SKM-1 treated with dmso at 0.1 percent for 144 hours (cell line): ENCODE data around the gene USP7.
A peak's percentile ranks its signal among the peaks of the same experiment; 100 is the strongest.
"Not testable (repeated sequence)": the region's sequence is repeated elsewhere in the genome, so short reads cannot be mapped to it uniquely, and the experiment has no call there.

Source experiments
- DNase-seq: peaks from one replicate; lab custom pipeline; 2025; ENCODE audit not compliant: unreplicated experiment; lab: John Stamatoyannopoulos, UW

The USP7 gene

GRCh38 chr16:8963821-8964441 lies at the start of gene USP7:
Gene USP7 (minus strand): TSS chr16:8963906. CDS start chr16:8963285, 621 bp downstream.
- DNase-seq: peak; percentile 86

- DNase-seq: no peak
These were observed 49.8 kb upstream of the USP7 start for GRCh38 chr16:9013508-9013864.

GRCh38 chr16:9012848-9013507 lies 49.3 kb upstream of the USP7 start:
- DNase-seq: no peak

- no peak for DNase-seq
These were observed 48.6 kb upstream of the USP7 start for GRCh38 chr16:9012330-9012729.

GRCh38 chr16:9008601-9009260 lies 45.0 kb upstream of the USP7 start:
- peak; percentile 67 for DNase-seq

GRCh38 chr16:9007177-9007794 lies 43.6 kb upstream of the USP7 start:
- DNase-seq: no peak

- DNase-seq: no peak
These were observed 40.5 kb upstream of the USP7 start for GRCh38 chr16:9004183-9004582.

GRCh38 chr16:9003763-9004162 lies 40.1 kb upstream of the USP7 start:
- no peak for DNase-seq

GRCh38 chr16:9003322-9003721 lies 39.6 kb upstream of the USP7 start:
- DNase-seq: no peak

- DNase-seq: no peak
These were observed 38.3 kb upstream of the USP7 start for GRCh38 chr16:9002042-9002441.

GRCh38 chr16:9000664-9001063 lies 37.0 kb upstream of the USP7 start:
- no peak for DNase-seq

GRCh38 chr16:8999800-9000199 lies 36.1 kb upstream of the USP7 start:
- no peak for DNase-seq

- no peak for DNase-seq
These were observed 34.4 kb upstream of the USP7 start for GRCh38 chr16:8998108-8998507.

GRCh38 chr16:8996891-8997290 lies 33.2 kb upstream of the USP7 start:
- no peak for DNase-seq

- DNase-seq: no peak
These were observed 26.7 kb upstream of the USP7 start for GRCh38 chr16:8990445-8990844.

GRCh38 chr16:8989099-8989878 lies 25.6 kb upstream of the USP7 start:
- no peak for DNase-seq

- DNase-seq: no peak
These were observed 23.1 kb upstream of the USP7 start for GRCh38 chr16:8986818-8987191.

- no peak for DNase-seq
These were observed 22.4 kb upstream of the USP7 start for GRCh38 chr16:8986111-8986510.

GRCh38 chr16:8982816-8983215 lies 19.1 kb upstream of the USP7 start:
- DNase-seq: no peak

GRCh38 chr16:8981901-8982300 lies 18.2 kb upstream of the USP7 start:
- DNase-seq: not testable (repeated sequence)

- not testable (repeated sequence) for DNase-seq
These were observed 12.5 kb upstream of the USP7 start for GRCh38 chr16:8976189-8976588.
